ENCODE results near the gene IRF2BPL.

Gene IRF2BPL

GRCh38 chr14:77028384-77029231, at the start of gene IRF2BPL:
IRF2BPL (minus strand) TSS chr14:77028708; CDS start chr14:77027792, 916 bp downstream.
- peak; percentile 97 for DNase-seq

- no peak for DNase-seq
These were observed 48.5 kb upstream of the IRF2BPL start for GRCh38 chr14:77077040-77077439.

GRCh38 chr14:77076113-77076631, 47.7 kb upstream of the IRF2BPL start:
- DNase-seq, result no peak

GRCh38 chr14:77074969-77075368, 46.5 kb upstream of the IRF2BPL start:
- no peak for DNase-seq

- no peak for DNase-seq
These were observed 43.5 kb upstream of the IRF2BPL start for GRCh38 chr14:77071938-77072388.

- no peak for DNase-seq
These were observed 41.0 kb upstream of the IRF2BPL start for GRCh38 chr14:77069551-77069950.

- no peak for DNase-seq
These were observed 40.2 kb upstream of the IRF2BPL start for GRCh38 chr14:77068517-77069200.

GRCh38 chr14:77067632-77068516, 39.4 kb upstream of the IRF2BPL start:
- DNase-seq, result peak; percentile 81

- DNase-seq, result no peak
These were observed 38.2 kb upstream of the IRF2BPL start for GRCh38 chr14:77066578-77067172.

GRCh38 chr14:77065851-77066577, 37.5 kb upstream of the IRF2BPL start:
- DNase-seq, result no peak

GRCh38 chr14:77064521-77065178, 36.1 kb upstream of the IRF2BPL start:
- DNase-seq, result no peak

- no peak for DNase-seq
These were observed 35.2 kb upstream of the IRF2BPL start for GRCh38 chr14:77063571-77064171.

- no peak for DNase-seq
These were observed 33.8 kb upstream of the IRF2BPL start for GRCh38 chr14:77062261-77062660.

- DNase-seq, result no peak
These were observed 33.2 kb upstream of the IRF2BPL start for GRCh38 chr14:77061630-77062257.

GRCh38 chr14:77059276-77059915, 30.9 kb upstream of the IRF2BPL start:
- peak; percentile 32 for DNase-seq

GRCh38 chr14:77058785-77059184, 30.3 kb upstream of the IRF2BPL start:
- no peak for DNase-seq

- no peak for DNase-seq
These were observed 29.6 kb upstream of the IRF2BPL start for GRCh38 chr14:77058117-77058516.

GRCh38 chr14:77055981-77056380, 27.5 kb upstream of the IRF2BPL start:
- no peak for DNase-seq

- DNase-seq, result no peak
These were observed 26.8 kb upstream of the IRF2BPL start for GRCh38 chr14:77055306-77055705.

All from NCI-H345 (cell line).